Mesodermal cell (in vitro differentiated cells): Measurements from ENCODE around the gene BCL2L2.
"Not testable (repeated sequence)": the region's sequence is repeated elsewhere in the genome, so short reads cannot be mapped to it uniquely, and the experiment has no call there.

Experiments
- H3K27ac ChIP-seq: 2 replicates; pipeline ENCODE4 v1.7.0; 2013; ENCODE audit warnings: mild to moderate bottlenecking, low read depth, low read length, moderate library complexity; ENCODE audit not compliant: severe bottlenecking
- H3K36me3 ChIP-seq: 2 replicates; pipeline ENCODE4 v1.7.1; 2013; ENCODE audit warnings: mild to moderate bottlenecking, low read length, moderate library complexity; ENCODE audit not compliant: control insufficient read depth, insufficient read depth
- H3K4me1 ChIP-seq: one replicate; pipeline ENCODE4 v1.7.1; 2013; ENCODE audit warnings: mild to moderate bottlenecking, low read length; ENCODE audit not compliant: insufficient read depth, control insufficient read depth, poor library complexity, severe bottlenecking
- H3K4me3 ChIP-seq: 2 replicates; pipeline ENCODE4 v1.7.0; 2013; ENCODE audit warnings: low read length, control low read depth, mild to moderate bottlenecking; ENCODE audit not compliant: insufficient read depth, poor library complexity, severe bottlenecking; ENCODE audit errors: extremely low read depth
- H3K9me3 ChIP-seq: 2 replicates; pipeline ENCODE4 v1.7.1; 2013; ENCODE audit warnings: mild to moderate bottlenecking, low read length, moderate library complexity; ENCODE audit not compliant: control insufficient read depth
- WGBS, 2 experiments: methylation state at CpG; one replicate each; pipeline ENCODE4 v1.1.5; 2013; ENCODE audit warnings: missing lambda C conversion rate in 2 of 2; ENCODE audit not compliant: insufficient coverage in 2 of 2; 5-methylcytosine and 5-hydroxymethylcytosine counted together

Gene BCL2L2

GRCh38 chr14:23319746-23320583 lies 13.3 kb downstream of the BCL2L2 start:
- H3K9me3 ChIP-seq = no peaks in the 10 kb centered on the region
- peak overlapping the region; percentile 27 for H3K4me3 ChIP-seq
- WGBS, 2 experiments = 95 to 99% methylated on average over 11 to 12 of the region's 17 CpGs

GRCh38 chr14:23320584-23321571 lies 14.2 kb downstream of the BCL2L2 start, which contains the start of gene PABPN1:
Gene PABPN1 (plus strand): TSS chr14:23321457. CDS start chr14:23321470, 13 bp downstream.
- Histone ChIP-seq H3K4me1 (peaks cover 18% of the 10 kb centered on the region), H3K36me3 (peaks cover 70% of the 10 kb centered on the region), H3K4me3 (peak within 1 kb of the TSS; percentile 84), H3K27ac (peak within 1 kb of the TSS; percentile 94), H3K9me3 (no peaks in the 10 kb centered on the region)
- 4 to 6% methylated on average over 40 to 51 of the region's 63 CpGs for WGBS, 2 experiments

More at GRCh38 chr14:23319746-23320583, 13.3 kb downstream of the BCL2L2 start:
- H3K36me3 ChIP-seq = peaks cover 65% of the 10 kb centered on the region
- peaks cover 18% of the 10 kb centered on the region for H3K4me1 ChIP-seq
- H3K27ac ChIP-seq = peak overlapping the region; percentile 92

DNA sequence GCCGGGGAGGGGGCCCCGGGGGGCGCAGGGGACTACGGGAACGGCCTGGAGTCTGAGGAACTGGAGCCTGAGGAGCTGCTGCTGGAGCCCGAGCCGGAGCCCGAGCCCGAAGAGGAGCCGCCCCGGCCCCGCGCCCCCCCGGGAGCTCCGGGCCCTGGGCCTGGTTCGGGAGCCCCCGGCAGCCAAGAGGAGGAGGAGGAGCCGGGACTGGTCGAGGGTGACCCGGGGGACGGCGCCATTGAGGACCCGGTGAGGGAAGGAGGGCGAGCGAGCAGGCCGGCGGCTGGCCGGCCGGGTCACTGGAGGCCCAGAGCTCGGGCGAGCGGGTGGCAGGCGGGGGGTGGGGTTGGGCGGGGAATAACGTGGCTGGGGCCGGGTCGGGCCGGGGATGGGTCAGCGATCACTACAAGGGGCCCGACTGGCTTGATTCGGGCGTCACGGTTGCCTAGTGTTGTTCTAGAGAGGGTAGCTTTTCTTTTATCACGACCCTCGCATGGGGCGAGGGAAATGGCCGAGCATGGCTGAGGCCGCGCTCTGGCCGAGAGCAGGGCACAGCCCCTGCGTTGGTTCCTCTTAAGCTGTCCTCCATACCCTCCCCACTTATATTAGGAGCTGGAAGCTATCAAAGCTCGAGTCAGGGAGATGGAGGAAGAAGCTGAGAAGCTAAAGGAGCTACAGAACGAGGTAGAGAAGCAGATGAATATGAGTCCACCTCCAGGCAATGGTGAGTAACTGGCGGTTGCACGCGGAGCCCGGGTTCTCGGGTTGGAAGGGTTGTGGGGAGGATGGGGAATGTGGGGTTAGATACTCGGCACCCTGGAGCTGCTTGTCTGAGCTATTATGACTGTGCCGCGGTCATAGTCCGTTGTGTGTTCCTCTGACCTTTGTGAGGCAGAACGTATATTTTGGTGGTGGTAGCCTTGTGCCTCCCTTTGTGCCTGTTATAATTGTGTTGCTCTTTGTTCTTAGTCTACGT lies 15.2 kb downstream of the BCL2L2 start:
- WGBS, 2 experiments = 0% methylated on average over 30 to 37 of the region's 64 CpGs
- peaks cover 18% of the 10 kb centered on the region for H3K4me1 ChIP-seq
- H3K27ac ChIP-seq = peak overlapping the region; percentile 94
- H3K9me3 ChIP-seq = no peaks in the 10 kb centered on the region
- peak overlapping the region; percentile 84 for H3K4me3 ChIP-seq
- H3K36me3 ChIP-seq = peaks cover 70% of the 10 kb centered on the region

- Histone ChIP-seq H3K9me3 (no peaks in the 10 kb centered on the region), H3K27ac (peak overlapping the region; percentile 94), H3K4me1 (peaks cover 18% of the 10 kb centered on the region), H3K4me3 (peak overlapping the region; percentile 84), H3K36me3 (peaks cover 64% of the 10 kb centered on the region)
- 71 to 88% methylated on average over 5 to 6 of the region's 10 CpGs for WGBS, 2 experiments
Measured at GRCh38 chr14:23322568-23323517, 16.2 kb downstream of the BCL2L2 start.

DNA sequence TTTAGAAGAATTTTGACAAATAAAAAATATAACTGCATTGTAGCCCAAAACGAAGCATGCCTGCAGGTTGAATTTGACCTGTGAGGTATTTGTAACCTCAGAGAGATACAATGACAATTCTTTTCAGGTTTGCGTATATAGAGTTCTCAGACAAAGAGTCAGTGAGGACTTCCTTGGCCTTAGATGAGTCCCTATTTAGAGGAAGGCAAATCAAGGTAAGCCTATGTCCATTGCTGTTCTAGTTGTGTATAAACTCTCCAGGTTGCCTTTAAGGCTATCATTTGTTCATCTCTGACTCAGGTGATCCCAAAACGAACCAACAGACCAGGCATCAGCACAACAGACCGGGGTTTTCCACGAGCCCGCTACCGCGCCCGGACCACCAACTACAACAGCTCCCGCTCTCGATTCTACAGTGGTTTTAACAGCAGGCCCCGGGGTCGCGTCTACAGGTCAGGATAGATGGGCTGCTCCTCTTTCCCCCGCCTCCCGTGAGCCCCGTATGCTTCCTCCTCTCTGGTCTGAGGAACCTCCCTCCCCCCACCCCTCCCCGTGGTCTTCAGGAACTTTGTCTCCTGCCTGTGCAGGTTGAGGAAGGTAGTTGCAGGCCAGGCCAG lies 17.3 kb downstream of the BCL2L2 start:
- Histone ChIP-seq H3K4me3 (no peak overlapping the region), H3K4me1 (peaks cover 18% of the 10 kb centered on the region), H3K9me3 (no peaks in the 10 kb centered on the region), H3K27ac (no peak overlapping the region), H3K36me3 (peaks cover 56% of the 10 kb centered on the region)
- 97% methylated on average over 13 to 14 of the region's 18 CpGs for WGBS, 2 experiments

DNA sequence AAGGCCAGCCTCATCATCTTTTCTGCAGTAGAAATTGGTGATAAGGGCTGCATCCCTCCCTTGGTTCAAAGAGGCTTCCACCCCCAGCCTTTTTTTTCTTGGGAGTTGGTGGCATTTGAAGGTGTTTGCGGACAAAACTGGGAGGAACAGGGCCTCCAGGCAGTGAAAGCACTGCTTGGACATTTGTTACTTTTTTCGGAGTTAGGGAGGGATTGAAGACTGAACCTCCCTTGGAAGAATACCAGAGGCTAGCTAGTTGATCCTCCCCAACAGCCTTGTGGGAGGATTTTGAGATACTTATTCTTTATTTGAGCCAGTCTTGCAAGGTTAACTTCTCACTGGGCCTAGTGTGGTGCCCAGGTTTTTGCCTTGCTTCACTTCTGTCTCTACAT lies 17.8 kb downstream of the BCL2L2 start:
- Histone ChIP-seq H3K27ac (no peak overlapping the region), H3K36me3 (peaks cover 51% of the 10 kb centered on the region), H3K9me3 (no peaks in the 10 kb centered on the region), H3K4me3 (no peak overlapping the region), H3K4me1 (peaks cover 18% of the 10 kb centered on the region)
- 100% methylated on average over 2 of the region's 2 CpGs; no CpG with 5 or more reads in 1 of the 2 experiments for WGBS, 2 experiments

DNA sequence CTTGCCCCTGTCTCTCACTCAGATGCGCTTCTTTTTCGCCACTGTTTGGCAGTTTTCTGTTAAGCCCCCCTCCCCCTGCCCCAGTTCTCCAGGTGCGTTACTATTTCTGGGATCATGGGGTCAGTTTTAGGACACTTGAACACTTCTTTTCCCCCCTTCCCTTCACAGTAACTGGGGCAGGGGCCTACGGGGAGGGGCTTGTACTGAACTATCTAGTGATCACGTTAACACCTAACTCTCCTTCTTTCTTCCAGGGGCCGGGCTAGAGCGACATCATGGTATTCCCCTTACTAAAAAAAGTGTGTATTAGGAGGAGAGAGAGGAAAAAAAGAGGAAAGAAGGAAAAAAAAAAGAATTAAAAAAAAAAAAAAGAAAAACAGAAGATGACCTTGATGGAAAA lies 18.4 kb downstream of the BCL2L2 start:
- H3K27ac ChIP-seq = no peak overlapping the region
- H3K9me3 ChIP-seq = no peaks in the 10 kb centered on the region
- H3K4me1 ChIP-seq = peaks cover 16% of the 10 kb centered on the region
- H3K4me3 ChIP-seq = no peak overlapping the region
- H3K36me3 ChIP-seq = peaks cover 46% of the 10 kb centered on the region
- 97 to 100% methylated on average over 3 to 4 of the region's 7 CpGs for WGBS, 2 experiments

DNA sequence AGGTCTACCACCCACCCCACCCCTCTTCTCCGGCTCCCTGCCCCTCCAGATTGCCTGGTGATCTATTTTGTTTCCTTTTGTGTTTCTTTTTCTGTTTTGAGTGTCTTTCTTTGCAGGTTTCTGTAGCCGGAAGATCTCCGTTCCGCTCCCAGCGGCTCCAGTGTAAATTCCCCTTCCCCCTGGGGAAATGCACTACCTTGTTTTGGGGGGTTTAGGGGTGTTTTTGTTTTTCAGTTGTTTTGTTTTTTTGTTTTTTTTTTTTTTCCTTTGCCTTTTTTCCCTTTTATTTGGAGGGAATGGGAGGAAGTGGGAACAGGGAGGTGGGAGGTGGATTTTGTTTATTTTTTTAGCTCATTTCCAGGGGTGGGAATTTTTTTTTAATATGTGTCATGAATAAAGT lies 19.1 kb downstream of the BCL2L2 start:
- no CpG with 5 or more reads among the region's 5 CpGs for WGBS, 2 experiments
- not testable (repeated sequence) for H3K4me1 ChIP-seq, H3K27ac ChIP-seq, H3K9me3 ChIP-seq, H3K4me3 ChIP-seq
- H3K36me3 ChIP-seq = peaks cover 40% of the 10 kb centered on the region
